A673 (cell line): ENCODE results near the gene MAN2A2. TPM values are rescaled to one million over a fixed set of nuclear protein-coding genes. Genes with fewer than 3 reads are reported as not detected.

Experiments
- total RNA-seq: library from RNA; stranded (reverse); gene quantifications from 2 replicates; pipeline ENCODE4 v1.2.3, GENCODE V29; 2021

MAN2A2 gene
- total RNA-seq, 1 experiment from 2014 or later: 75.7 TPM

Other genes with a start within 250 kb of the MAN2A2 start
- 40.0 and 43.6 TPM in 2 replicates for gene BLM, start 186.0 kb upstream of the MAN2A2 start, total RNA-seq
- 59.0 and 63.4 TPM in 2 replicates for gene FURIN, start 34.7 kb upstream of the MAN2A2 start, total RNA-seq
- gene FES, start 18.8 kb upstream of the MAN2A2 start, total RNA-seq: 1.3 and 3.8 TPM in 2 replicates
- gene HDDC3, start 29.2 kb downstream of the MAN2A2 start, total RNA-seq: 22.6 and 23.9 TPM in 2 replicates
- gene UNC45A, start 32.0 kb downstream of the MAN2A2 start, total RNA-seq: 74.4 and 77.7 TPM in 2 replicates
- 28.8 and 39.5 TPM in 2 replicates for gene RCCD1, start 51.6 kb downstream of the MAN2A2 start, total RNA-seq
- 338 and 339 TPM in 2 replicates for gene PRC1, start 91.2 kb downstream of the MAN2A2 start, total RNA-seq
- 17.7 and 19.5 TPM in 2 replicates for gene VPS33B, start 119.3 kb downstream of the MAN2A2 start, total RNA-seq
- gene SV2B, start 197.0 kb downstream of the MAN2A2 start, total RNA-seq: 3.5 and 3.9 TPM in 2 replicates